ENCODE results near the gene HPSE. TPM values are rescaled to one million over a fixed set of nuclear protein-coding genes. Genes with fewer than 3 reads are reported as not detected.

The HPSE gene
- total and polyA plus RNA-seq, 9 of the 15 experiments (the other 6 are each of a cell fraction or from before 2014, with no cell fraction given) = 0.01 to 0.42 (median 0.14) TPM; not detected in 1

- TF ChIP-seq SMC3 (conservative IDR thresholded peaks at IDR 0.05; ENCODE audit: insufficient read depth, low read depth, low read length) (peak; percentile 43; the same call in 1 of the 2 replicates), ZFP30 (CRISPR knock-in tag; IDR thresholded peaks at IDR 0.05; ENCODE audit: borderline replicate concordance) (no peak), STAT5B (CRISPR knock-in tag; IDR thresholded peaks at IDR 0.05) (no peak), NCOA1 (IDR thresholded peaks at IDR 0.05; ENCODE audit: low read depth) (no peak), SMARCE1 (IDR thresholded peaks at IDR 0.05) (no peak), DACH1 (IDR thresholded peaks at IDR 0.05; ENCODE audit: partially characterized antibody) (no peak), SRF (CRISPR knock-in tag; IDR thresholded peaks at IDR 0.05) (0 out of 4 replicates have a peak, but pooled peaks of 1 of the 2 experiments have one; percentile 42), STAG1 (CRISPR knock-in tag; IDR thresholded peaks at IDR 0.05; ENCODE audit: borderline replicate concordance) (no peak), GTF2E2 (tag; IDR thresholded peaks at IDR 0.05) (no peak), FOXO4 (CRISPR knock-in tag; IDR thresholded peaks at IDR 0.05) (no peak), SMAD1 (IDR thresholded peaks at IDR 0.05; ENCODE audit: low read depth, low read length, partially characterized antibody) (no peak), SNIP1 (IDR thresholded peaks at IDR 0.05; ENCODE audit: low read depth) (no peak), ILF3 (IDR thresholded peaks at IDR 0.05; ENCODE audit: borderline replicate concordance) (no peak), ZNF165 (CRISPR knock-in tag; IDR thresholded peaks at IDR 0.05; ENCODE audit: borderline replicate concordance) (no peak), MAZ (CRISPR knock-in tag; conservative IDR thresholded peaks at IDR 0.05 in 1 of 2, IDR thresholded peaks at IDR 0.05 in 1 of 2) (peak in 1 of 2 experiments; percentile 64; a peak in 2 of 4 replicates), ZNF584 (CRISPR knock-in tag; IDR thresholded peaks at IDR 0.05; ENCODE audit: low read depth) (no peak), SMAD4 (CRISPR knock-in tag; conservative IDR thresholded peaks at IDR 0.05) (peak; percentile 14; the same call in 1 of the 2 replicates), PCBP2 (IDR thresholded peaks at IDR 0.05; ENCODE audit: low read depth, low read length, poor library complexity, severe bottlenecking) (no peak), ETS1 (conservative IDR thresholded peaks at IDR 0.05; ENCODE audit: control insufficient read depth, low read depth, low read length) (no peak), PHB (CRISPR knock-in tag; IDR thresholded peaks at IDR 0.05) (no peak)
- TF ChIP-seq, protein P1, sequence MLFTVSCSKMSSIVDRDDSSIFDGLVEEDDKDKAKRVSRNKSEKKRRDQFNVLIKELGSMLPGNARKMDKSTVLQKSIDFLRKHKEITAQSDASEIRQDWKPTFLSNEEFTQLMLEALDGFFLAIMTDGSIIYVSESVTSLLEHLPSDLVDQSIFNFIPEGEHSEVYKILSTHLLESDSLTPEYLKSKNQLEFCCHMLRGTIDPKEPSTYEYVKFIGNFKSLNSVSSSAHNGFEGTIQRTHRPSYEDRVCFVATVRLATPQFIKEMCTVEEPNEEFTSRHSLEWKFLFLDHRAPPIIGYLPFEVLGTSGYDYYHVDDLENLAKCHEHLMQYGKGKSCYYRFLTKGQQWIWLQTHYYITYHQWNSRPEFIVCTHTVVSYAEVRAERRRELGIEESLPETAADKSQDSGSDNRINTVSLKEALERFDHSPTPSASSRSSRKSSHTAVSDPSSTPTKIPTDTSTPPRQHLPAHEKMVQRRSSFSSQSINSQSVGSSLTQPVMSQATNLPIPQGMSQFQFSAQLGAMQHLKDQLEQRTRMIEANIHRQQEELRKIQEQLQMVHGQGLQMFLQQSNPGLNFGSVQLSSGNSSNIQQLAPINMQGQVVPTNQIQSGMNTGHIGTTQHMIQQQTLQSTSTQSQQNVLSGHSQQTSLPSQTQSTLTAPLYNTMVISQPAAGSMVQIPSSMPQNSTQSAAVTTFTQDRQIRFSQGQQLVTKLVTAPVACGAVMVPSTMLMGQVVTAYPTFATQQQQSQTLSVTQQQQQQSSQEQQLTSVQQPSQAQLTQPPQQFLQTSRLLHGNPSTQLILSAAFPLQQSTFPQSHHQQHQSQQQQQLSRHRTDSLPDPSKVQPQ (CRISPR knock-in tag; IDR thresholded peaks at IDR 0.05; ENCODE audit: borderline replicate concordance) = no peak
- TF ChIP-seq, protein P2, sequence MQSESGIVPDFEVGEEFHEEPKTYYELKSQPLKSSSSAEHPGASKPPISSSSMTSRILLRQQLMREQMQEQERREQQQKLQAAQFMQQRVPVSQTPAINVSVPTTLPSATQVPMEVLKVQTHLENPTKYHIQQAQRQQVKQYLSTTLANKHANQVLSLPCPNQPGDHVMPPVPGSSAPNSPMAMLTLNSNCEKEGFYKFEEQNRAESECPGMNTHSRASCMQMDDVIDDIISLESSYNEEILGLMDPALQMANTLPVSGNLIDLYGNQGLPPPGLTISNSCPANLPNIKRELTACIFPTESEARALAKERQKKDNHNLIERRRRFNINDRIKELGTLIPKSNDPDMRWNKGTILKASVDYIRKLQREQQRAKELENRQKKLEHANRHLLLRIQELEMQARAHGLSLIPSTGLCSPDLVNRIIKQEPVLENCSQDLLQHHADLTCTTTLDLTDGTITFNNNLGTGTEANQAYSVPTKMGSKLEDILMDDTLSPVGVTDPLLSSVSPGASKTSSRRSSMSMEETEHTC (IDR thresholded peaks at IDR 0.05) = no peak
Measured at GRCh38 chr4:83252782-83253405, 81.8 kb downstream of the HPSE start (continued).

All from K562 (cell line).